Adrenal gland (tissue), 12 donors: ENCODE data around the gene ABHD3. TPM values are rescaled to one million over a fixed set of nuclear protein-coding genes. Genes with fewer than 3 reads are reported as not detected.

Source experiments
- DNase-seq, 7 donors: peaks; one replicate each; pipeline ENCODE4 v3.0.0-alpha.2; 2019 to 2020
- H3K27ac ChIP-seq, 5 donors: fragments of 200-600 bp; sonication (generic) in 4 of 5; 1 replicate in 3 of 5; 2 replicates in 2 of 5; pipeline versions ENCODE4 v1.5.1 to v1.8.0; 2016 to 2020; ENCODE audit warnings: mild to moderate bottlenecking in 1 of 5
- H3K27me3 ChIP-seq: fragments of 200-600 bp; 2 replicates; pipeline ENCODE4 v1.8.0; 2021
- H3K36me3 ChIP-seq, 2 donors: fragments of 200-600 bp; replicated peaks in 1 of 2; 1 replicate in 1 of 2; 2 replicates in 1 of 2; pipeline versions ENCODE4 v1.5.1 to v1.8.0; 2018 to 2022
- H3K4me1 ChIP-seq, 2 donors: fragments of 200-600 bp; replicated peaks in 1 of 2; 1 replicate in 1 of 2; 2 replicates in 1 of 2; pipeline versions ENCODE4 v1.5.1 to v1.8.0; 2018 to 2021
- H3K4me3 ChIP-seq, 4 donors: fragments of 200-600 bp; sonication (generic) in 3 of 4; one replicate each; pipeline ENCODE4 v1.5.1; 2016 to 2018
- H3K9me3 ChIP-seq, 3 donors: fragments of 200-600 bp; sonication (generic) in 1 of 3; replicated peaks in 1 of 3; 1 replicate in 2 of 3; 2 replicates in 1 of 3; pipeline versions ENCODE4 v1.5.1 to v1.8.0; 2016 to 2021
- POLR2A ChIP-seq, 2 donors: fragments of 450-650 bp; IDR thresholded peaks; one replicate each; pipeline ENCODE4 v1.6.1; 2017; ENCODE audit warnings: antibody characterized with exemption in 2 of 2, mild to moderate bottlenecking in 2 of 2, moderate library complexity in 1 of 2
- WGBS, 4 donors: extraction: QIAGEN DNeasy Blood & Tissue Kit in 2 of 4; methylation state at CpG; one replicate each; pipeline versions ENCODE4 v1.1.5 to v1.1.7; 2013 to 2017; 5-methylcytosine and 5-hydroxymethylcytosine counted together
- intact Hi-C, 2 donors: fragments of 100-400 bp; cut with DNase I; formaldehyde crosslinking; loops; one replicate each; pipeline versions ENCODE4 v1.14.1 to v1.15.0; 2022 to 2023
- polyA plus RNA-seq, 3 donors: library from polyadenylated mRNA; stranded (reverse); fragments of 200-250 nt in 2 of 3; fragments of 350-450 nt in 1 of 3; fragmentation: Illumina TruSeq in 1 of 3; extraction: RNeasy Lipid Tissue Mini Kit (QIAGEN cat#74804) in 1 of 3; gene quantifications; one replicate each; pipeline ENCODE4 v1.2.3, GENCODE V29; 2013 to 2014
- total RNA-seq, 9 donors: library from RNA; depleted of rRNA in 4 of 9; stranded (reverse); fragments of >200 nt in 4 of 9; fragments of 120-200 nt in 1 of 9; fragmentation: NEBNext Ultra II Directional in 1 of 9; extraction: Animal tissue kit (Norgen Biotek cat#: 25700) in 1 of 9; gene quantifications; one replicate each; pipeline versions ENCODE4 v1.1.0 to v1.2.4, GENCODE V29; 2013 to 2023
- TF ChIP-seq, protein P1 (sequence below), 6 experiments: fragments of 450-650 bp in 4 of 6; fragments of 200-600 bp in 2 of 6; sonication (generic) in 1 of 6; IDR thresholded peaks; 1 replicate in 5 of 6; 2 replicates in 1 of 6; pipeline versions ENCODE4 v1.5.1 to v1.8.0; 2016 to 2021; ENCODE audit warnings: antibody characterized with exemption in 6 of 6, mild to moderate bottlenecking in 2 of 6, moderate library complexity in 1 of 6
- donor health status: healthy with polysubstance abuse.
- donor health status: Bipolar disorder and iron deficiency.
- donor health status: DM: yes; HTN: yes; CAD: no.
- donor health status: DM: no; HTN: no; CAD: no.
- donor health status: DM: no; HTN: no; CAD: no.
- donor health status: DM: yes; HTN: yes; CAD: no.

The ABHD3 gene
- total and polyA plus RNA-seq, 12 donors = 2.6 to 25.2 (median 10.4) TPM

DNA sequence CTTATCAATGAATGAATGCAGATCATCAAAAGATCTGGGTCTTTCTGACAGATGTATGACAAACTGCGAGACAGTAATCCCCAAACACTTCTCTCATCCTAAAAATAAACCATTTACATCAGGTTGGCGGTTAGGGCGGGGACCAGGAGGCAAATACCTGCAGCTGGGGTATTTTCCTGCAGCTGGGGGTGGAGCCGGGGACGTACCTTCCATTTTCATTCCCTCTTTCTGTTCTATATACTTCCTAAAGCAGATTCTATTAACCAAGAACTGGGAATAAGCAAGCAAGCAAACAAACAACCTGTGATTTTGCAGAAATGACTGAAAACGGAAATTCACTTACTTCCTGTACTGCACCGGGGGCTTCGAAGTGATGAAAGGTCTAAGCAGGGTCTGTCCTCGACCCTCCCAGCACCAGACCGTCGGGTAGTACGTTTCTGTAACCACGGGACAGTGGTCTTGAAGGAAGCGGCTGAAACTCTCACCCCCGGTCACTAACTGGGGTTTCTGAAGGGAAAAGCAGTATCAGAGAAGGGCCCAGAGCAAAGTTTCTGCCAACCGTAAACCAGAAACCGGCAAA, 1.2 kb downstream of the ABHD3 start:
- Histone ChIP-seq H3K27ac (peak overlapping the region in 4 of 5 donors; percentile 70 to 96 (median 88)), H3K4me3 (peak overlapping the region in 3 of 4 donors; percentile 7 to 97 (median 84)), H3K9me3 (no peaks in the 10 kb centered on the region), H3K27me3 (no peaks in the 10 kb centered on the region), H3K4me1 (peaks cover 0 to 11% of the 10 kb centered on the region in 2 donors), H3K36me3 (no peaks in the 10 kb centered on the region)
- WGBS, 4 donors = 7 to 20% (median 9%) methylated on average over 8 to 17 of the region's 17 CpGs
- TF ChIP-seq, protein P1, sequence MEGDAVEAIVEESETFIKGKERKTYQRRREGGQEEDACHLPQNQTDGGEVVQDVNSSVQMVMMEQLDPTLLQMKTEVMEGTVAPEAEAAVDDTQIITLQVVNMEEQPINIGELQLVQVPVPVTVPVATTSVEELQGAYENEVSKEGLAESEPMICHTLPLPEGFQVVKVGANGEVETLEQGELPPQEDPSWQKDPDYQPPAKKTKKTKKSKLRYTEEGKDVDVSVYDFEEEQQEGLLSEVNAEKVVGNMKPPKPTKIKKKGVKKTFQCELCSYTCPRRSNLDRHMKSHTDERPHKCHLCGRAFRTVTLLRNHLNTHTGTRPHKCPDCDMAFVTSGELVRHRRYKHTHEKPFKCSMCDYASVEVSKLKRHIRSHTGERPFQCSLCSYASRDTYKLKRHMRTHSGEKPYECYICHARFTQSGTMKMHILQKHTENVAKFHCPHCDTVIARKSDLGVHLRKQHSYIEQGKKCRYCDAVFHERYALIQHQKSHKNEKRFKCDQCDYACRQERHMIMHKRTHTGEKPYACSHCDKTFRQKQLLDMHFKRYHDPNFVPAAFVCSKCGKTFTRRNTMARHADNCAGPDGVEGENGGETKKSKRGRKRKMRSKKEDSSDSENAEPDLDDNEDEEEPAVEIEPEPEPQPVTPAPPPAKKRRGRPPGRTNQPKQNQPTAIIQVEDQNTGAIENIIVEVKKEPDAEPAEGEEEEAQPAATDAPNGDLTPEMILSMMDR (IDR thresholded peaks at IDR 0.05) = no peak
- no peak for TF ChIP-seq POLR2A (IDR thresholded peaks at IDR 0.05)
- no peak for DNase-seq
- intact Hi-C loops = no loop called here

DNA sequence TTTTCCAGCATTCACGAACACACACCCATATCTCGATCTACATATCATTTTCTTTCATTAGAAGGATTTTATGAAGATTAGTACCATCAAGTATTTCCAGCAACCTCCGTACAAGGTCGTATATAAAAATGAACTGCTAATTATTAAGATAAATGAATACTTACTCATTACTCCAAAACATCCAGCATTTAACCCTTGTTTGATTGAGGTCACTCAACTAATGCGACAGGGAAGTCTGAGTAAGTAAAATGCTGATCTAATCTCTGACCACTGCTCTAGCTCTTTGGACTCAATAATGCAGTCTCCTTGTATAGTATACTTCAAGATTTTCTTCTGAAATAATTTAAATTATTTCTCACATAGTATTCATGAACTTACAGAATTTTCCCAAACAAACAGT, 2.0 kb downstream of the ABHD3 start:
- H3K27ac ChIP-seq = no peak overlapping the region
- H3K36me3 ChIP-seq = no peaks in the 10 kb centered on the region
- intact Hi-C loops = no loop called here
- DNase-seq = no peak
- H3K4me3 ChIP-seq = no peak overlapping the region
- peaks cover 0 to 11% of the 10 kb centered on the region in 2 donors for H3K4me1 ChIP-seq
- H3K27me3 ChIP-seq = no peaks in the 10 kb centered on the region
- no peaks in the 10 kb centered on the region for H3K9me3 ChIP-seq
- 48 to 63% (median 57%) methylated on average over 5 of the region's 5 CpGs for WGBS, 4 donors
- no peak for TF ChIP-seq POLR2A (IDR thresholded peaks at IDR 0.05)
- TF ChIP-seq, protein P1 (IDR thresholded peaks at IDR 0.05) = no peak

DNA sequence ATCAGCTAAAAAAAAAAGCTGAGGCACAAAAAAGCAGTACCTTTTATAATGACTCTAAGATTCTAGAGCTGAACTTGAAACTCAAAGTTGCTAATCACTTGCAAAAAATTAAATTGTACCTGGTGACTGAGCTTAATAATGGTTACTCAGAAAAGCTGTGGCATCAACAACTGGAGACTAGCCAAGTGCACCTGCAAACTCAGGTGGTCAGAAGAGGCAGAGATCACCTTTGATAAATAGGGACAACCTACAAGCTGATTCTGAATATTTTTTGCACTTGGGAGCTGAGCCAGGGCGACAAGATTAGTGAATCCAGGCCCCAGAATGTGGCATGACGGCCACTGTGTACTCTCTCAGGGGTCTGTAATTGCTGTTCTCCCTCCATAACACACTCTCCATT, 3.0 kb downstream of the ABHD3 start:
- intact Hi-C loops = no loop called here
- peaks cover 0 to 11% of the 10 kb centered on the region in 2 donors for H3K4me1 ChIP-seq
- H3K9me3 ChIP-seq = no peaks in the 10 kb centered on the region
- H3K27me3 ChIP-seq = no peaks in the 10 kb centered on the region
- 96 to 100% (median 100%) methylated on average over 2 of the region's 2 CpGs for WGBS, 4 donors
- H3K4me3 ChIP-seq = no peak overlapping the region
- no peak overlapping the region for H3K27ac ChIP-seq
- H3K36me3 ChIP-seq = no peaks in the 10 kb centered on the region
- TF ChIP-seq, protein P1 (IDR thresholded peaks at IDR 0.05) = no peak
- no peak for TF ChIP-seq POLR2A (IDR thresholded peaks at IDR 0.05)
- DNase-seq = no peak

DNA sequence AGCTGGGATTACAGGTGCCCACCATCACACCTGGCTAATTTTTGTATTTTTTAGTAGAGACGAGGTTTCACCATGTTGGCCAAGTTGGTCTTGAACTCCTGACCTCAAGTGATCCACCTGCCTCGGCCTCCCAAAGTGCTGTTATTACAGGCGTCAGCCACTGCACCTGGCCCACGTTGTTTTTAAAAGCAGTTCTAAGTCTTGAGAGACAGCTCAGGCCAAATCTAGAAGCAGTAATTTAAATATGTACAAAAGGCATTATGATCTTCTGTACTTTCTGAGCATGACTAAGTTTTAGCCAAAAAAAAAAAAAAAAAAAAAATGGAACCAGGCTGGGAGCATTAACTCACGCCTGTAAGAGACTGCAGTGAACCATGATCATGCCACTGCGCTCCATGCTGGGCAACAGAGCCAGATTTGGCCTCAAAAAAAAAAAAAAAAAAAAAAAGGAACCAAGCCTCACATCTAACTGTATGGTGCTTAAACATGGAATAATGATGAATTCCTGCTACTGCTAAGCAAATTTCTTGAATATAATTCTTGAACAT, 4.0 kb downstream of the ABHD3 start:
- intact Hi-C loops = no loop called here
- TF ChIP-seq, protein P1 (IDR thresholded peaks at IDR 0.05) = no peak
- no peak for TF ChIP-seq POLR2A (IDR thresholded peaks at IDR 0.05)
- WGBS, 4 donors = 86 to 91% (median 89%) methylated on average over 6 of the region's 6 CpGs

More for the DNA sequence above, 4.0 kb downstream of the ABHD3 start:
- no peaks in the 10 kb centered on the region for H3K9me3 ChIP-seq
- H3K4me3 ChIP-seq = no peak overlapping the region
- H3K36me3 ChIP-seq = no peaks in the 10 kb centered on the region
- DNase-seq = no peak
- no peak overlapping the region for H3K27ac ChIP-seq
- H3K4me1 ChIP-seq = peaks cover 0 to 11% of the 10 kb centered on the region in 2 donors
- no peaks in the 10 kb centered on the region for H3K27me3 ChIP-seq
